Lower lobe of right lung (tissue), 2 donors: ENCODE data around the gene SKOR2. TPM values are rescaled to one million over a fixed set of nuclear protein-coding genes. Genes with fewer than 3 reads are reported as not detected.
A peak's percentile ranks its signal among the peaks of the same experiment; 100 is the strongest.
"Not testable (repeated sequence)": the region's sequence is repeated elsewhere in the genome, so short reads cannot be mapped to it uniquely, and the experiment has no call there.

ENCODE experiments used
- ATAC-seq, 2 donors: fragments of 200-7000 bp; cut with Tn5 transposase; one replicate each; pipeline ENCODE4 v1.9.1; 2020 to 2022; ENCODE audit warnings: mild to moderate bottlenecking in 2 of 2, moderate library complexity in 2 of 2
- DNase-seq: peaks from one replicate; pipeline ENCODE4 v3.0.0-alpha.2; 2020
- H3K27ac ChIP-seq: fragments of 200-600 bp; one replicate; pipeline ENCODE4 v1.8.0; 2022
- H3K27me3 ChIP-seq: fragments of 200-600 bp; one replicate; pipeline ENCODE4 v1.8.0; 2022; ENCODE audit warnings: low read depth
- H3K36me3 ChIP-seq: fragments of 200-600 bp; one replicate; pipeline ENCODE4 v1.8.0; 2022; ENCODE audit warnings: mild to moderate bottlenecking
- H3K4me1 ChIP-seq: fragments of 200-600 bp; one replicate; pipeline ENCODE4 v1.8.0; 2022
- H3K4me3 ChIP-seq: fragments of 200-600 bp; one replicate; pipeline ENCODE4 v1.8.0; 2022; ENCODE audit warnings: mild to moderate bottlenecking
- H3K9me3 ChIP-seq: fragments of 200-600 bp; one replicate; pipeline ENCODE4 v1.8.0; 2022
- CTCF ChIP-seq: fragments of 200-600 bp; IDR thresholded peaks from one replicate; pipeline ENCODE4 v1.8.0; 2022; ENCODE audit warnings: antibody characterized with exemption, mild to moderate bottlenecking
- intact Hi-C: fragments of 100-400 bp; cut with DNase I; formaldehyde crosslinking; loops from one replicate; pipeline ENCODE4 v1.11.0; 2022
- total RNA-seq: library from RNA; stranded (reverse); fragmentation: NEBNext Ultra II Directional; extraction: Animal tissue kit (Norgen Biotek cat#: 25700); gene quantifications from one replicate; pipeline ENCODE4 v1.2.1, GENCODE V29; 2021
- donor health status: DM: no; HTN: yes; CAD: no; lungs with severe emphysema.

SKOR2 gene
- total RNA-seq, 1 donor from 2014 or later = not detected

- ATAC-seq (peak in 1 of 2 donors; percentile 52), DNase-seq (no peak)
- TF ChIP-seq CTCF = peak; percentile 83
- H3K4me3 ChIP-seq = no peak overlapping the region
- no peaks in the 10 kb centered on the region for H3K36me3 ChIP-seq
- H3K27ac ChIP-seq = no peak overlapping the region
- intact Hi-C loops = loop anchor here (5.0 kb wide), 1 partner anchor 103 kb away; no protein-coding TSS in a partner anchor
- no peaks in the 10 kb centered on the region for H3K9me3 ChIP-seq
- no peaks in the 10 kb centered on the region for H3K27me3 ChIP-seq
- no peaks in the 10 kb centered on the region for H3K4me1 ChIP-seq
Measured at GRCh38 chr18:47204908-47205522, 46.4 kb downstream of the SKOR2 start.

GRCh38 chr18:47203626-47204464, 47.6 kb downstream of the SKOR2 start:
- intact Hi-C loops = no loop called here
- Histone ChIP-seq H3K27ac (no peak overlapping the region), H3K27me3 (no peaks in the 10 kb centered on the region), H3K4me3 (no peak overlapping the region), H3K36me3 (no peaks in the 10 kb centered on the region), H3K4me1 (no peaks in the 10 kb centered on the region), H3K9me3 (no peaks in the 10 kb centered on the region)
- ATAC-seq (no peak), DNase-seq (no peak)
- TF ChIP-seq CTCF = no peak

DNA sequence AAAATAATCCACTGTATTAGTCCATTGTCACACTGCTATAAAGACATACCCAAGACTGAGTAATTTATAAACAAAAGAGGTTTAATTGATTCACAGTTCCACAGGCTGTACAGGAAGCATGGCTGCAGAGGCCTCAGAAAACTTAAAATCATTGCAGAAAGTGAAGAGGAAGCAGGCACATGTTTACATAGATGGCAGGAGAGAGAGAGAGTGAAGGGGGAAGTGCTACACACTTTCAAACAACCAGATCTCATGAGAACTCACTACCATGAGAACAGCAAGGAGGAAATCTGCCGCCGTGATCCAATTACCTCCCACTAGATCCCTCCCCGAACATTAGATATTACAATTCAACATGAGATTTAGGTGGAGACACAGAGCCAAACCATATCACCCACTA, 55.5 kb downstream of the SKOR2 start:
- H3K4me3 ChIP-seq, intact Hi-C loops, ATAC-seq, H3K27ac ChIP-seq, H3K36me3 ChIP-seq, H3K9me3 ChIP-seq, DNase-seq, H3K27me3 ChIP-seq, H3K4me1 ChIP-seq: not testable (repeated sequence)

GRCh38 chr18:47191961-47192360, 59.5 kb downstream of the SKOR2 start:
- ATAC-seq (no peak), DNase-seq (no peak)
- Histone ChIP-seq H3K27ac (no peak overlapping the region), H3K4me3 (no peak overlapping the region), H3K9me3 (no peaks in the 10 kb centered on the region), H3K4me1 (no peaks in the 10 kb centered on the region), H3K27me3 (no peaks in the 10 kb centered on the region), H3K36me3 (no peaks in the 10 kb centered on the region)
- intact Hi-C loops = no loop called here
- TF ChIP-seq CTCF = no peak

GRCh38 chr18:47187721-47188120, 63.7 kb downstream of the SKOR2 start:
- Histone ChIP-seq H3K36me3 (no peaks in the 10 kb centered on the region), H3K4me3 (no peak overlapping the region), H3K9me3 (no peaks in the 10 kb centered on the region), H3K27me3 (no peaks in the 10 kb centered on the region), H3K27ac (no peak overlapping the region), H3K4me1 (no peaks in the 10 kb centered on the region)
- TF ChIP-seq CTCF = no peak
- intact Hi-C loops = no loop called here
- ATAC-seq (no peak), DNase-seq (no peak)

- peak; percentile 91 to 96 for ATAC-seq
- no peak for TF ChIP-seq CTCF
- Histone ChIP-seq H3K4me1 (no peaks in the 10 kb centered on the region), H3K27ac (no peak overlapping the region), H3K9me3 (no peaks in the 10 kb centered on the region), H3K27me3 (no peaks in the 10 kb centered on the region), H3K36me3 (no peaks in the 10 kb centered on the region), H3K4me3 (no peak overlapping the region)
- DNase-seq = peak; percentile 55
- intact Hi-C loops = no loop called here
Measured at GRCh38 chr18:47184419-47185050, 66.9 kb downstream of the SKOR2 start.

DNA sequence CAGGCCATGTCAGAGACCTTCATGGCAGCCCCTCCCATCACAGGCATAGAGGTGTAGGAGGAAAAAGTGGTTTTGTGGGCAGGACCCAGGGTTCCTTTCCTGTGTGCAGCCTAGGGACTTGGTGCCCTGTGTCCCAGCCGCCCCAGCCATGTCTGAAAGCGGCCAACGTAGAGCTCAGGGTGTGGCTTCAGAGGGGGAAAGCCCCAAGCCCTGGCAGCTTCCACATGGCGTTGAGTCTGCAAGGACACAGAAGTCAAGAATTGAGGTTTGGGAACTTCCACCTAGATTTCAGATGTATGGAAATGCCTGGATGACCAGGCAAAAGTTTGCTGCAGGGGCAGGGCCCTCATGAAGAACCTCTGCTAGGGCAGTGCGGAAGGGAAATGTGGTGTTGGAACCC, 69.3 kb downstream of the SKOR2 start:
- intact Hi-C loops, H3K36me3 ChIP-seq, H3K27me3 ChIP-seq, H3K4me1 ChIP-seq, ATAC-seq, DNase-seq, H3K9me3 ChIP-seq, H3K27ac ChIP-seq, H3K4me3 ChIP-seq: not testable (repeated sequence)
